ENCODE measurements around the gene NDFIP1.

GRCh38 chr5:142176255-142176654 lies 67.7 kb downstream of the NDFIP1 start:
- no peak for TF ChIP-seq POLR2A (IDR thresholded peaks at IDR 0.05)
- TF ChIP-seq CTCF (IDR thresholded peaks at IDR 0.05) = no peak
